DMS79 treated with DMSO at 0.1 percent for 48 hours (cell line): Measurements from ENCODE around the gene LRRC71.
A peak's percentile ranks its signal among the peaks of the same experiment; 100 is the strongest.
"Not testable (repeated sequence)": the region's sequence is repeated elsewhere in the genome, so short reads cannot be mapped to it uniquely, and the experiment has no call there.

ENCODE experiments used
- DNase-seq: peaks from one replicate; lab custom pipeline; 2025; lab: John Stamatoyannopoulos, UW

LRRC71 gene

GRCh38 chr1:156905651-156906050, 14.8 kb upstream of the LRRC71 start:
- DNase-seq: no peak

- no peak for DNase-seq
Observed at GRCh38 chr1:156906206-156906906, 14.1 kb upstream of the LRRC71 start.

- DNase-seq: no peak
Observed at GRCh38 chr1:156908541-156908940, 11.9 kb upstream of the LRRC71 start.

GRCh38 chr1:156908955-156909354, 11.5 kb upstream of the LRRC71 start:
- DNase-seq: no peak

GRCh38 chr1:156909671-156910070, 10.8 kb upstream of the LRRC71 start:
- DNase-seq: no peak

- no peak for DNase-seq
Observed at GRCh38 chr1:156910309-156910782, 10.1 kb upstream of the LRRC71 start.

GRCh38 chr1:156911577-156912298, 8.7 kb upstream of the LRRC71 start:
- DNase-seq: peak; percentile 88

- no peak for DNase-seq
Observed at GRCh38 chr1:156912310-156912709, 8.1 kb upstream of the LRRC71 start.

- DNase-seq: peak; percentile 95
Observed at GRCh38 chr1:156912861-156913808, 7.3 kb upstream of the LRRC71 start.

GRCh38 chr1:156913809-156914387, 6.5 kb upstream of the LRRC71 start:
- no peak for DNase-seq

GRCh38 chr1:156914440-156914856, 6.0 kb upstream of the LRRC71 start:
- DNase-seq: peak; percentile 42

GRCh38 chr1:156921053-156921529, 659 bp downstream of the LRRC71 start:
- DNase-seq: no peak

GRCh38 chr1:156922986-156923669, 2.7 kb downstream of the LRRC71 start:
- peak; percentile 82 for DNase-seq

- DNase-seq: no peak
Observed at GRCh38 chr1:156923670-156924477, 3.4 kb downstream of the LRRC71 start.

- DNase-seq: no peak
Observed at GRCh38 chr1:156924478-156925153, 4.2 kb downstream of the LRRC71 start.

GRCh38 chr1:156925154-156926010, 5.0 kb downstream of the LRRC71 start:
- no peak for DNase-seq

- peak; percentile 97 for DNase-seq
Observed at GRCh38 chr1:156926175-156926574, 5.7 kb downstream of the LRRC71 start.

- not testable (repeated sequence) for DNase-seq
Observed at GRCh38 chr1:156926695-156927094, 6.3 kb downstream of the LRRC71 start.
